OCI-LY7 (cell line): ENCODE data around the gene SIGLEC5. TPM values are rescaled to one million over a fixed set of nuclear protein-coding genes. Genes with fewer than 3 reads are reported as not detected.

ENCODE experiments used
- BruUV-seq: library from RNA; stranded (reverse); fragments of 400-500 nt; replicated peaks from 2 replicates; lab custom pipeline; 2021; lab: Mats Ljungman, UMichigan
- CTCF ChIA-PET: fragments of 300-600 bp; sonication (Branson Sonifier 250); formaldehyde crosslinking; loops from one replicate; lab custom pipeline; 2022; ENCODE audit warnings: antibody characterized with exemption; ENCODE audit not compliant: unreplicated experiment; lab: Charles Lee
- POLR2A ChIA-PET: fragments of 300-600 bp; sonication (Branson Sonifier 250); formaldehyde crosslinking; loops from one replicate; lab custom pipeline; 2022; ENCODE audit warnings: antibody characterized with exemption; lab: Charles Lee
- DNase-seq: peaks from one replicate; pipeline ENCODE4 v3.0.0-alpha.2; 2015; ENCODE audit warnings: low spot score
- H2AFZ ChIP-seq: fragments of 200-600 bp; sonication (generic), shearing (Covaris generic); 2 replicates; pipeline ENCODE4 v1.6.1; 2014; ENCODE audit warnings: mild to moderate bottlenecking, antibody characterized with exemption, low read length, moderate library complexity
- H3K27ac ChIP-seq: fragments of 200-600 bp; sonication (generic); 2 replicates; pipeline ENCODE4 v1.5.1; 2014; ENCODE audit warnings: mixed run types, low read depth, mild to moderate bottlenecking, moderate library complexity, low read length, inconsistent platforms; ENCODE audit not compliant: poor library complexity, severe bottlenecking
- H3K36me3 ChIP-seq: fragments of 200-600 bp; sonication (generic); 2 replicates; pipeline ENCODE4 v1.6.1; 2014; ENCODE audit warnings: mild to moderate bottlenecking, antibody characterized with exemption, low read length, moderate library complexity, mixed read lengths; ENCODE audit not compliant: insufficient read depth
- H3K4me1 ChIP-seq: fragments of 200-600 bp; sonication (generic); 2 replicates; pipeline ENCODE4 v1.5.1; 2014; ENCODE audit warnings: mild to moderate bottlenecking, low read length; ENCODE audit not compliant: insufficient read depth, poor library complexity, severe bottlenecking
- H3K4me2 ChIP-seq: fragments of 200-600 bp; sonication (generic); 2 replicates; pipeline ENCODE4 v1.6.1; 2014; ENCODE audit warnings: mild to moderate bottlenecking, low read length
- H3K4me3 ChIP-seq: fragments of 200-600 bp; sonication (generic); 2 replicates; pipeline ENCODE4 v1.5.1; 2014; ENCODE audit warnings: mild to moderate bottlenecking, low read depth, low read length; ENCODE audit not compliant: poor library complexity, severe bottlenecking
- H3K79me2 ChIP-seq: fragments of 200-600 bp; sonication (generic); 2 replicates; pipeline ENCODE4 v1.6.1; 2016; ENCODE audit warnings: low read depth, mild to moderate bottlenecking, low read length, moderate library complexity, mixed read lengths; ENCODE audit not compliant: insufficient read depth
- H3K9me2 ChIP-seq: fragments of 200-600 bp; sonication (generic); 2 replicates; pipeline ENCODE4 v1.6.1; 2016; ENCODE audit warnings: mild to moderate bottlenecking, low read length, mixed read lengths; ENCODE audit not compliant: insufficient read depth
- H3K9me3 ChIP-seq: fragments of 200-600 bp; sonication (generic); 2 replicates; pipeline ENCODE4 v1.6.1; 2014; ENCODE audit warnings: mild to moderate bottlenecking, mixed run types, low read length, mixed read lengths
- H4K20me1 ChIP-seq: fragments of 200-600 bp; sonication (generic); 2 replicates; pipeline ENCODE4 v1.6.1; 2014; ENCODE audit warnings: mild to moderate bottlenecking, antibody characterized with exemption, low read length, moderate library complexity, mixed read lengths; ENCODE audit not compliant: insufficient read depth
- EZH2phosphoT487 ChIP-seq: fragments of 200-600 bp; sonication (generic); IDR thresholded peaks from 2 replicates; pipeline ENCODE4 v1.6.1; 2018; ENCODE audit warnings: low read depth, borderline replicate concordance, mild to moderate bottlenecking, mixed run types, antibody characterized with exemption, low read length, moderate library complexity, mixed read lengths
- intact Hi-C: fragments of 100-400 bp; cut with micrococcal nuclease; formaldehyde crosslinking; loops from one replicate; pipeline ENCODE4 v1.10.0; 2022; ENCODE audit not compliant: unreplicated experiment
- total RNA-seq, 2 experiments: library from RNA; depleted of rRNA in 1 of 2; stranded (reverse); fragments of >200 nt in 1 of 2; shearing (Covaris generic) in 1 of 2; gene quantifications; 2 replicates each; pipeline ENCODE4 v1.2.3, GENCODE V29; 2014 to 2022
- TF ChIP-seq, protein P1 (sequence below): fragments of 200-600 bp; sonication (generic); conservative IDR thresholded peaks from 2 replicates; pipeline ENCODE4 v1.5.1; 2014; ENCODE audit warnings: mild to moderate bottlenecking, antibody characterized with exemption, low read length, moderate library complexity, mixed read lengths

Gene SIGLEC5
- total RNA-seq, 2 experiments from 2014 or later: not detected

DNA sequence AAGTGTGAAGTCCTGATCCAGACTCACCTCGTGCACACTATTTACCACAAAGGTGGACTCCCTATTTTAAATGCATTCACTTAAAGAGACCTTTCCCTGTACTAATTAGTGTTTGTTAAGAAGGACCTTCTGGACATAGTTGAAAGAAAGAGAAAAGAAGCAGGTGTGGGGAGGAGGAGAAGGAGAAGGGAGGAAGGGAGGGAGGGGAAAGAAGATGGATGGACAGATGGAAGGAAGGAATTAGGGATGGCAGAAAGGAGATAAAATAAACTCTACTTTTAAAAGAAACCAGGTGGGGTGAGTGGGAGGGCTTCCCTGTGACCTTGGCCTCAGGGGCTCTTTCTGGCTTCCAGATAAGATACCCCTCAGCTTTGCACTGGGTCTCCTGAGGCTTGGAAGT lies 37.7 kb downstream of the SIGLEC5 start:
- BruUV-seq: no TSS peak
- H3K9me2 ChIP-seq: no peaks in the 10 kb centered on the region
- H3K4me2 ChIP-seq: no peak overlapping the region
- H4K20me1 ChIP-seq: no peaks in the 10 kb centered on the region
- no peaks in the 10 kb centered on the region for H3K9me3 ChIP-seq
- H3K79me2 ChIP-seq: no peaks in the 10 kb centered on the region
- no peak overlapping the region for H3K27ac ChIP-seq
- CTCF ChIA-PET: no interaction called here
- intact Hi-C loops: no loop called here
- no peak overlapping the region for H3K4me3 ChIP-seq
- TF ChIP-seq, protein P1, sequence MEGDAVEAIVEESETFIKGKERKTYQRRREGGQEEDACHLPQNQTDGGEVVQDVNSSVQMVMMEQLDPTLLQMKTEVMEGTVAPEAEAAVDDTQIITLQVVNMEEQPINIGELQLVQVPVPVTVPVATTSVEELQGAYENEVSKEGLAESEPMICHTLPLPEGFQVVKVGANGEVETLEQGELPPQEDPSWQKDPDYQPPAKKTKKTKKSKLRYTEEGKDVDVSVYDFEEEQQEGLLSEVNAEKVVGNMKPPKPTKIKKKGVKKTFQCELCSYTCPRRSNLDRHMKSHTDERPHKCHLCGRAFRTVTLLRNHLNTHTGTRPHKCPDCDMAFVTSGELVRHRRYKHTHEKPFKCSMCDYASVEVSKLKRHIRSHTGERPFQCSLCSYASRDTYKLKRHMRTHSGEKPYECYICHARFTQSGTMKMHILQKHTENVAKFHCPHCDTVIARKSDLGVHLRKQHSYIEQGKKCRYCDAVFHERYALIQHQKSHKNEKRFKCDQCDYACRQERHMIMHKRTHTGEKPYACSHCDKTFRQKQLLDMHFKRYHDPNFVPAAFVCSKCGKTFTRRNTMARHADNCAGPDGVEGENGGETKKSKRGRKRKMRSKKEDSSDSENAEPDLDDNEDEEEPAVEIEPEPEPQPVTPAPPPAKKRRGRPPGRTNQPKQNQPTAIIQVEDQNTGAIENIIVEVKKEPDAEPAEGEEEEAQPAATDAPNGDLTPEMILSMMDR: no peak
- no peak for TF ChIP-seq EZH2phosphoT487
- peaks cover 12% of the 10 kb centered on the region for H3K36me3 ChIP-seq
- POLR2A ChIA-PET: no interaction called here
- no peak for DNase-seq
- no peak overlapping the region for H2AFZ ChIP-seq
- peaks cover 15% of the 10 kb centered on the region for H3K4me1 ChIP-seq

DNA sequence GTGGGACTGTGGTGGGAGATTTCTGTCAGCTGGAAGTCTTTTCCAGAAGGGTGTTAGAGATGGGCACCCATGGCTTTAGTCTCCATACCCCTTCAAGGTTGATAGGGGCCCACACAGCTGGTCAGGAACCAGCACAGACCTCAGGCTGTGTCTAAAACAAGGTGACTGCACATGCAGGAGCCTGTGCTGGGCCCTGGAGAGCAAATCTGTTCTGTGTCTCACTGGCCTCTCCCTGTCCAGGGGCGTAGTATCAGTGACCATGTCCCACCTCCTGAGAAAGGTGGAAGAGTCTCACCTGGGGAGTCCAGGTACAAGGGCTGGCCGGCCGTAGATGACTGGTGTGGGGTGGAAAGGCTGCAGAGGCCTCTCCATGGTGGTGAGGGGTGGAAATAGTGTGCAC lies 39.8 kb downstream of the SIGLEC5 start:
- H3K27ac ChIP-seq: no peak overlapping the region
- no peak for TF ChIP-seq EZH2phosphoT487
- TF ChIP-seq, protein P1: no peak
- H3K4me1 ChIP-seq: peaks cover 15% of the 10 kb centered on the region
- intact Hi-C loops: no loop called here
- ChIA-PET CTCF (no interaction called here), POLR2A (no interaction called here)
- no peaks in the 10 kb centered on the region for H3K9me3 ChIP-seq
- no peak overlapping the region for H2AFZ ChIP-seq
- H3K4me2 ChIP-seq: no peak overlapping the region
- peaks cover 33% of the 10 kb centered on the region for H3K36me3 ChIP-seq
- H3K9me2 ChIP-seq: no peaks in the 10 kb centered on the region
- H3K4me3 ChIP-seq: no peak overlapping the region
- BruUV-seq: no TSS peak
- DNase-seq: no peak
- no peaks in the 10 kb centered on the region for H3K79me2 ChIP-seq
- no peaks in the 10 kb centered on the region for H4K20me1 ChIP-seq

DNA sequence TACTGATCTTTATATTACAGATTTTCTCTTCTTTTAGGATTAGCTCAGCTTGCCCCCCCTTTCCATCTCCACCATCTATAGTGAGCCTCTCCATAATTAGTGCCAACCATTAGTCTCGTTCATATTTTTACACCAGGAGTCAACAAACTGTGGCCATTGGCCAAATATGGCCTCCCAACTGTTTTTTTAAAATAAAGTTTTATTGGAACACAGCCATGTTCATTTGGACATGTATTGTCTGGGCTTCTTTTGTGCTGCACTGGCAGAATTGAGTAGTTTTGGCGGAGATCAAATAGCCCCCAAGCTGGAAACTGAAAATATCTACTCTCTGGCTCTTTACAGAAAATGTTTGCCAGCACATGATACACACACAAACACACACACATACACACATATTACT lies 40.7 kb downstream of the SIGLEC5 start:
- Histone ChIP-seq H3K36me3 (peaks cover 42% of the 10 kb centered on the region), H3K79me2 (no peaks in the 10 kb centered on the region), H3K4me2 (no peak overlapping the region), H2AFZ (no peak overlapping the region), H3K4me1 (peaks cover 8% of the 10 kb centered on the region), H3K9me3 (no peaks in the 10 kb centered on the region), H3K27ac (no peak overlapping the region), H3K9me2 (no peaks in the 10 kb centered on the region), H3K4me3 (no peak overlapping the region), H4K20me1 (no peaks in the 10 kb centered on the region)
- POLR2A ChIA-PET: no interaction called here
- DNase-seq: no peak
- CTCF ChIA-PET: no interaction called here
- TF ChIP-seq EZH2phosphoT487: no peak
- TF ChIP-seq, protein P1: no peak
- intact Hi-C loops: no loop called here
- BruUV-seq: no TSS peak
